ENCODE measurements around the gene NCOR1. TPM values are rescaled to one million over a fixed set of nuclear protein-coding genes. Genes with fewer than 3 reads are reported as not detected.
A peak's percentile ranks its signal among the peaks of the same experiment; 100 is the strongest.

The NCOR1 gene
- polyA plus RNA-seq, 1 of the 3 experiments (the other 2 are of a cell fraction), result 42.1 TPM

- TF ChIP-seq CTCF (IDR thresholded peaks at IDR 0.05), result no peak
These were observed 32.3 kb upstream of the NCOR1 start (continued) for GRCh38 chr17:16247586-16247984.

GRCh38 chr17:16243801-16244567 is 28.6 kb upstream of the NCOR1 start:
- H3K79me2 ChIP-seq (ENCODE audit: insufficient read depth), result peaks cover 4% of the 10 kb centered on the region; the same call in 1 of the 2 replicates
- H3K27ac ChIP-seq (ENCODE audit: low read depth in 2 of 2, low read length in 1 of 2), result no peak overlapping the region
- peak; percentile 16 for DNase-seq
- H3K9me2 ChIP-seq, result no peaks in the 10 kb centered on the region
- no peaks in the 10 kb centered on the region for H3K9me3 ChIP-seq
- peaks cover 4% of the 10 kb centered on the region for H3F3A ChIP-seq (replicated peaks; ENCODE audit: insufficient read depth)
- CTCF ChIA-PET, result no interaction called here
- POLR2A ChIA-PET, result no interaction called here
- peaks cover 0 to 2% of the 10 kb centered on the region in 2 experiments; a peak in 1 of 4 replicates for H3K4me1 ChIP-seq (ENCODE audit: control insufficient read depth in 1 of 2, insufficient read depth in 2 of 2, low read depth in 1 of 2, low read length in 1 of 2)
- H3K4me3 ChIP-seq (ENCODE audit: low read depth in 2 of 2, low read length in 1 of 2), result no peak overlapping the region
- H3K27me3 ChIP-seq (ENCODE audit: insufficient read depth), result no peaks in the 10 kb centered on the region
- H3K36me3 ChIP-seq (replicated peaks in 1 of 2; ENCODE audit: control insufficient read depth in 1 of 2, insufficient read depth in 2 of 2, low read length in 1 of 2), result no peaks in the 10 kb centered on the region
- 83% methylated on average over 9 of the region's 9 CpGs for WGBS (ENCODE audit: low lambda C conversion rate)
- no peak overlapping the region for H2AFZ ChIP-seq (ENCODE audit: low read depth)
- H4K20me1 ChIP-seq (ENCODE audit: insufficient read depth), result no peaks in the 10 kb centered on the region
- TF ChIP-seq RCOR1 (IDR thresholded peaks at IDR 0.05; ENCODE audit: low read length) (no peak), MXI1 (IDR thresholded peaks at IDR 0.05; ENCODE audit: low read depth, low read length) (no peak), CHD2 (IDR thresholded peaks at IDR 0.05; ENCODE audit: low read length, partially characterized antibody) (no peak)
- H3K4me2 ChIP-seq, result no peak overlapping the region
- H3K9ac ChIP-seq, result no peak overlapping the region

GRCh38 chr17:16243385-16243784 is 28.1 kb upstream of the NCOR1 start:
- TF ChIP-seq FOXM1 (IDR thresholded peaks at IDR 0.05; ENCODE audit: low read depth), result no peak
- no peak for TF ChIP-seq SMC3 (IDR thresholded peaks at IDR 0.05; ENCODE audit: low read depth, low read length)
- no peak for TF ChIP-seq GABPA (IDR thresholded peaks at IDR 0.05; ENCODE audit: low read depth)
- TF ChIP-seq MAX (IDR thresholded peaks at IDR 0.05; ENCODE audit: low read depth), result no peak
- no peak for TF ChIP-seq RXRA (IDR thresholded peaks at IDR 0.05; ENCODE audit: borderline replicate concordance, low read depth)
- no peak for TF ChIP-seq GATA2 (CRISPR knock-in tag; IDR thresholded peaks at IDR 0.05)
- TF ChIP-seq MEF2A (IDR thresholded peaks at IDR 0.05; ENCODE audit: borderline replicate concordance, low read depth), result no peak
- TF ChIP-seq SIN3A (IDR thresholded peaks at IDR 0.05; ENCODE audit: borderline replicate concordance, low read depth, low read length), result no peak
- TF ChIP-seq CHD2 (IDR thresholded peaks at IDR 0.05; ENCODE audit: low read length, partially characterized antibody), result no peak
- no peak for TF ChIP-seq YY1 (IDR thresholded peaks at IDR 0.05; ENCODE audit: low read depth)
- no peak for TF ChIP-seq TEAD4 (IDR thresholded peaks at IDR 0.05; ENCODE audit: borderline replicate concordance, insufficient read depth)
- TF ChIP-seq EP300 (IDR thresholded peaks at IDR 0.05; ENCODE audit: borderline replicate concordance in 1 of 2, low read depth in 1 of 2, low read length in 1 of 2), result no peak
- TF ChIP-seq TAF1 (IDR thresholded peaks at IDR 0.05; ENCODE audit: borderline replicate concordance, low read depth, low read length), result no peak
- TF ChIP-seq POLR2AphosphoS5 (IDR thresholded peaks at IDR 0.05; ENCODE audit: low read depth, low read length), result no peak
- TF ChIP-seq RCOR1 (IDR thresholded peaks at IDR 0.05; ENCODE audit: low read length), result no peak
- TF ChIP-seq FOSL2 (IDR thresholded peaks at IDR 0.05; ENCODE audit: borderline replicate concordance, low read depth), result no peak
- no peak for TF ChIP-seq RAD21 (IDR thresholded peaks at IDR 0.05; ENCODE audit: low read length)
- no peak for TF ChIP-seq NFIC (IDR thresholded peaks at IDR 0.05; ENCODE audit: borderline replicate concordance)
- no peak for TF ChIP-seq USF2 (IDR thresholded peaks at IDR 0.05; ENCODE audit: borderline replicate concordance, low read depth, low read length)
- Histone ChIP-seq H3K9me3 (no peaks in the 10 kb centered on the region), H4K20me1 (ENCODE audit: insufficient read depth) (no peaks in the 10 kb centered on the region), H3K27me3 (ENCODE audit: insufficient read depth) (no peaks in the 10 kb centered on the region), H3F3A (replicated peaks; ENCODE audit: insufficient read depth) (peaks cover 4% of the 10 kb centered on the region), H3K4me3 (ENCODE audit: low read depth in 2 of 2, low read length in 1 of 2) (no peak overlapping the region), H3K36me3 (replicated peaks in 1 of 2; ENCODE audit: control insufficient read depth in 1 of 2, insufficient read depth in 2 of 2, low read length in 1 of 2) (no peaks in the 10 kb centered on the region), H2AFZ (ENCODE audit: low read depth) (no peak overlapping the region), H3K4me2 (no peak overlapping the region), H3K4me1 (ENCODE audit: control insufficient read depth in 1 of 2, insufficient read depth in 2 of 2, low read depth in 1 of 2, low read length in 1 of 2) (peaks cover 0 to 2% of the 10 kb centered on the region in 2 experiments; a peak in 1 of 4 replicates), H3K9me2 (no peaks in the 10 kb centered on the region), H3K27ac (ENCODE audit: low read depth in 2 of 2, low read length in 1 of 2) (no peak overlapping the region), H3K9ac (no peak overlapping the region), H3K79me2 (ENCODE audit: insufficient read depth) (peaks cover 4% of the 10 kb centered on the region)
- POLR2A ChIA-PET, result no interaction called here
- CTCF ChIA-PET, result no interaction called here
- WGBS (ENCODE audit: low lambda C conversion rate), result 98% methylated on average over 5 of the region's 5 CpGs
- no peak for DNase-seq
